ENCODE data around the gene SRPK1.

SRPK1 gene

GRCh38 chr6:35962779-35963560, 42.1 kb upstream of the SRPK1 start:
- no peak for DNase-seq
- H3K27ac ChIP-seq: no peak overlapping the region
- TF ChIP-seq CTCF (IDR thresholded peaks at IDR 0.05; ENCODE audit: low read depth, low read length): no peak

DNA sequence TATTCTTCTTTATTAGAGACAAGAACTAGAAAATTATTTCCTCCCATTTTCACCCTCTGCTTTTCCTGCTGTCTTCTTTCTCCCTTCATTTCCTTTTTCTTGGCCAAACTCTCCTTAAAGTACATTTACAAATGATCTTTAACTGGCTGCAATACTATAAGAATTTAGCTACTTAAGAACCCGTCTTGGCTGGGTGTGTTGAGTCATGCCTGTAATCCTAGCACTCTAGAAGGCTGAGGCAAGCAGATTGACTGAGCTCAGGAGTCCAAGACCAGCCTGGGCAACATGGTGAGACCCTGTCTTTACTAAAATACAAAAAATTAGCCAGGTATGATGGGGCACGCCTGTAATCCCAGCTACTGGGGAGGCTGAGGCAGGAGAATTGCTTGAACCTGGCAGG, 39.3 kb upstream of the SRPK1 start:
- DNase-seq: no peak

More at GRCh38 chr6:35962779-35963560, 42.1 kb upstream of the SRPK1 start:
- Histone ChIP-seq H3K36me3 (no peaks in the 10 kb centered on the region), H3K9me3 (ENCODE audit: severe bottlenecking) (no peaks in the 10 kb centered on the region), H3K27me3 (ENCODE audit: insufficient read depth, low read depth, severe bottlenecking) (no peaks in the 10 kb centered on the region), H3K4me3 (ENCODE audit: low read depth, low read length) (no peak overlapping the region)

DNA sequence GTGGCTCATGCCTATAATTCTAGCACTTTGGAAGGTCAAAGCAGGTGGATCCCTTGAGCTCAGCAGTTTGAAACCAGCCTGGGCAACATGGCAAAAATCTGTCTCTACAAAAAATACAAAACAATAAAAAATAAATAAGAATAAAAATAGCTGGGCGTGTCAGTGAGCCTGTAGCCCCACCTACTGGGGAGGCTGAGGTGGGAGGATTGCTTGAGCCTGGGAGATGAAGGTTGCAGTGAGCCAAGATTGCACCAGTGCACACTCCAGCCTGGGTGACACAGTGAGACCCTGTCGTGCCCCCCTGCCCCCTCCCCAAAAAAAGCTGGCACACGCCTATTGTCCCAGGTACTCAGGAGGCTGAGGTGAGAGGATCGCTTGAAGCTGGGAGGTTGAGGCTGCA, 35.1 kb upstream of the SRPK1 start:
- Histone ChIP-seq H3K27ac (no peak overlapping the region), H3K9me3 (ENCODE audit: severe bottlenecking) (no peaks in the 10 kb centered on the region), H3K27me3 (ENCODE audit: insufficient read depth, low read depth, severe bottlenecking) (no peaks in the 10 kb centered on the region), H3K4me3 (ENCODE audit: low read depth, low read length) (no peak overlapping the region), H3K36me3 (no peaks in the 10 kb centered on the region)
- peak; percentile 32 for DNase-seq
- peak; percentile 58 for TF ChIP-seq CTCF (IDR thresholded peaks at IDR 0.05; ENCODE audit: low read depth, low read length)

More for the DNA sequence above, 39.3 kb upstream of the SRPK1 start:
- H3K36me3 ChIP-seq: no peaks in the 10 kb centered on the region
- no peak overlapping the region for H3K4me3 ChIP-seq (ENCODE audit: low read depth, low read length)
- H3K27ac ChIP-seq: no peak overlapping the region
- no peaks in the 10 kb centered on the region for H3K9me3 ChIP-seq (ENCODE audit: severe bottlenecking)
- TF ChIP-seq CTCF (IDR thresholded peaks at IDR 0.05; ENCODE audit: low read depth, low read length): no peak
- H3K27me3 ChIP-seq (ENCODE audit: insufficient read depth, low read depth, severe bottlenecking): no peaks in the 10 kb centered on the region

- Histone ChIP-seq H3K27ac (no peak overlapping the region), H3K36me3 (no peaks in the 10 kb centered on the region), H3K4me3 (ENCODE audit: low read depth, low read length) (no peak overlapping the region), H3K9me3 (ENCODE audit: severe bottlenecking) (no peaks in the 10 kb centered on the region), H3K27me3 (ENCODE audit: insufficient read depth, low read depth, severe bottlenecking) (no peaks in the 10 kb centered on the region)
- no peak for TF ChIP-seq CTCF (IDR thresholded peaks at IDR 0.05; ENCODE audit: low read depth, low read length)
- DNase-seq: no peak
These were observed 34.6 kb upstream of the SRPK1 start for GRCh38 chr6:35955521-35955920.

GRCh38 chr6:35955071-35955470, 34.2 kb upstream of the SRPK1 start:
- H3K4me3 ChIP-seq (ENCODE audit: low read depth, low read length): no peak overlapping the region
- no peaks in the 10 kb centered on the region for H3K27me3 ChIP-seq (ENCODE audit: insufficient read depth, low read depth, severe bottlenecking)
- H3K9me3 ChIP-seq (ENCODE audit: severe bottlenecking): no peaks in the 10 kb centered on the region
- no peak overlapping the region for H3K27ac ChIP-seq
- no peaks in the 10 kb centered on the region for H3K36me3 ChIP-seq
- TF ChIP-seq CTCF (IDR thresholded peaks at IDR 0.05; ENCODE audit: low read depth, low read length): no peak
- DNase-seq: no peak

DNA sequence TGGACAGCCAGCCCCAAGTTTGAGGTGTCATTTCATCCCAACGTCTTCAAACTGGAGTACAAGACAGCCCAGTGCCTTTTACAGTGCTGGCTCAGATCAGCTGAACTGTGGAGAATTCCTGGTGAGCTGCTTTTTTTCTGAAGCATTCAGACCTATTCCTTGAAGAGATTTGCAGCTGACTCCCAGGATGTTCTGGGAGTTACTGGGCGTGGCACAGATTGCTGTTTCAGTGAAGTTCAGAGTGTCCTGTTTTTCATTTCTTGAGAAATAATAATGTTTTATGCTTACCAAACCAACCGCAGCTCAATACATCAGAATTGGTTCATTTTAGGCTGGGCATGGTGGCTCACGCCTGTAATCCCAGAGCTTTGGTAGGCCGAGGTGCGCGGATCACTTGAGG, 33.4 kb upstream of the SRPK1 start:
- no peaks in the 10 kb centered on the region for H3K9me3 ChIP-seq (ENCODE audit: severe bottlenecking)
- no peak for TF ChIP-seq CTCF (IDR thresholded peaks at IDR 0.05; ENCODE audit: low read depth, low read length)
- H3K4me3 ChIP-seq (ENCODE audit: low read depth, low read length): no peak overlapping the region
- H3K27ac ChIP-seq: no peak overlapping the region
- no peaks in the 10 kb centered on the region for H3K36me3 ChIP-seq
- H3K27me3 ChIP-seq (ENCODE audit: insufficient read depth, low read depth, severe bottlenecking): no peaks in the 10 kb centered on the region
- DNase-seq: no peak

Data from WERI-Rb-1 (cell line).